ENCODE data around the gene ARHGAP6. TPM values are rescaled to one million over a fixed set of nuclear protein-coding genes. Genes with fewer than 3 reads are reported as not detected.

The ARHGAP6 gene
- total RNA-seq, 6 experiments from 2014 or later: 0.51 to 1.0 (median 0.69) TPM

- H3K4me3 Mint-ChIP-seq: no peak overlapping the region
- H3K4me1 Mint-ChIP-seq (ENCODE audit: low read depth): no peaks in the 10 kb centered on the region
- H3K9me3 Mint-ChIP-seq: no peaks in the 10 kb centered on the region
- DNase-seq: no peak
- no peaks in the 10 kb centered on the region for H3K36me3 Mint-ChIP-seq (ENCODE audit: low read depth)
- peaks cover 2% of the 10 kb centered on the region for H3K27me3 Mint-ChIP-seq (ENCODE audit: insufficient read depth)
- TF ChIP-seq CTCF (IDR thresholded peaks at IDR 0.05): no peak
- H3K27ac Mint-ChIP-seq: no peak overlapping the region
Measured at GRCh38 chrX:11171956-11172355, 493.8 kb downstream of the ARHGAP6 start.

- Mint-ChIP-seq H3K27me3 (ENCODE audit: insufficient read depth) (peaks cover 2% of the 10 kb centered on the region), H3K4me1 (ENCODE audit: low read depth) (no peaks in the 10 kb centered on the region), H3K9me3 (no peaks in the 10 kb centered on the region), H3K4me3 (no peak overlapping the region), H3K36me3 (ENCODE audit: low read depth) (no peaks in the 10 kb centered on the region), H3K27ac (no peak overlapping the region)
- TF ChIP-seq CTCF (IDR thresholded peaks at IDR 0.05): no peak
- DNase-seq: no peak
Measured at GRCh38 chrX:11164433-11164832, 501.3 kb downstream of the ARHGAP6 start.

- DNase-seq: no peak
- Mint-ChIP-seq H3K27me3 (ENCODE audit: insufficient read depth) (peaks cover 2% of the 10 kb centered on the region), H3K4me1 (ENCODE audit: low read depth) (no peaks in the 10 kb centered on the region), H3K27ac (no peak overlapping the region), H3K4me3 (no peak overlapping the region), H3K36me3 (ENCODE audit: low read depth) (no peaks in the 10 kb centered on the region), H3K9me3 (no peaks in the 10 kb centered on the region)
- no peak for TF ChIP-seq CTCF (IDR thresholded peaks at IDR 0.05)
Measured at GRCh38 chrX:11159149-11159548, 506.6 kb downstream of the ARHGAP6 start.

- H3K9me3 Mint-ChIP-seq: no peaks in the 10 kb centered on the region
- no peaks in the 10 kb centered on the region for H3K27me3 Mint-ChIP-seq (ENCODE audit: insufficient read depth)
- no peak for DNase-seq
- H3K36me3 Mint-ChIP-seq (ENCODE audit: low read depth): no peaks in the 10 kb centered on the region
- no peak for TF ChIP-seq CTCF (IDR thresholded peaks at IDR 0.05)
- H3K27ac Mint-ChIP-seq: no peak overlapping the region
- no peaks in the 10 kb centered on the region for H3K4me1 Mint-ChIP-seq (ENCODE audit: low read depth)
- H3K4me3 Mint-ChIP-seq: no peak overlapping the region
Measured at GRCh38 chrX:11151799-11152559, 513.7 kb downstream of the ARHGAP6 start.

DNA sequence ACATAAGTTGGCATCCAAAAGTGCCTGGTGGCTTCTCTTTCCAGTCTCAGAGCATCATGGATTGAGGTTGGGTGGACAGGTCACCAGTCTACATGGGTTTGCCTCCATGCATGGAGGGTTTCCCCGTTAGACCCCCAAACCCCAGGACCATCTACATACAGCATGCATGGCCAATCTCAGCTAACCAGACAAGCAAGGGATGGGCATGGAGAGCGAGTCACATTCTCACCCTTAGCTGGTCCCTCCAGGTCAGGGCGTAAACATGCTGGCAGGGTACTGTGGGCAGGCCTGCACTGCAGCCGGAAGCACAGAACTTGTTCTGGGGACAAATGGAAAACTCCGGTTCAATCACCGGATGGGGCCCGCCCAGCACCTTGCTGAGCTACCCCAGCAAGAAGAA is 517.3 kb downstream of the ARHGAP6 start:
- Mint-ChIP-seq H3K27ac (no peak overlapping the region), H3K27me3 (ENCODE audit: insufficient read depth) (no peaks in the 10 kb centered on the region), H3K4me1 (ENCODE audit: low read depth) (peaks cover 6% of the 10 kb centered on the region), H3K36me3 (ENCODE audit: low read depth) (no peaks in the 10 kb centered on the region), H3K9me3 (no peaks in the 10 kb centered on the region), H3K4me3 (no peak overlapping the region)
- no peak for TF ChIP-seq CTCF (IDR thresholded peaks at IDR 0.05)
- no peak for DNase-seq

All from HFFc6 (cell line).